Liver (tissue), 9 donors: ENCODE results near the gene WFDC2. TPM values are rescaled to one million over a fixed set of nuclear protein-coding genes. Genes with fewer than 3 reads are reported as not detected.

Experiments used
- DNase-seq: peaks from one replicate; pipeline ENCODE4 v3.0.0-alpha.2; 2017; ENCODE audit warnings: low spot score
- H3K27ac ChIP-seq, 2 donors: one replicate each; pipeline ENCODE4 v1.7.0; 2013; ENCODE audit warnings: inconsistent platforms in 2 of 2, low read length in 2 of 2, control low read depth in 1 of 2, low read depth in 1 of 2, mild to moderate bottlenecking in 1 of 2
- H3K27me3 ChIP-seq, 4 donors: one replicate each; pipeline versions ENCODE4 v1.6.1 to v1.7.0; 2013; ENCODE audit warnings: low read length in 3 of 4, inconsistent platforms in 1 of 4, mild to moderate bottlenecking in 1 of 4, moderate library complexity in 1 of 4; ENCODE audit not compliant: control insufficient read depth in 4 of 4, insufficient read depth in 4 of 4
- H3K36me3 ChIP-seq, 4 donors: one replicate each; pipeline versions ENCODE4 v1.6.1 to v1.7.0; 2013; ENCODE audit warnings: low read length in 3 of 4, mild to moderate bottlenecking in 3 of 4, low read depth in 1 of 4, moderate library complexity in 1 of 4; ENCODE audit not compliant: control insufficient read depth in 4 of 4, insufficient read depth in 3 of 4
- H3K4me1 ChIP-seq, 4 donors: one replicate each; pipeline versions ENCODE4 v1.6.1 to v1.7.0; 2013; ENCODE audit warnings: low read length in 3 of 4, mild to moderate bottlenecking in 3 of 4, moderate library complexity in 1 of 4; ENCODE audit not compliant: control insufficient read depth in 4 of 4, insufficient read depth in 4 of 4
- H3K4me3 ChIP-seq, 3 donors: one replicate each; pipeline versions ENCODE4 v1.6.1 to v1.7.0; 2013; ENCODE audit warnings: low read length in 3 of 3, control low read depth in 1 of 3, low read depth in 1 of 3, mild to moderate bottlenecking in 1 of 3
- H3K9ac ChIP-seq, 2 donors: one replicate each; pipeline ENCODE4 v1.7.0; 2013; ENCODE audit warnings: low read length in 2 of 2, mild to moderate bottlenecking in 2 of 2, moderate library complexity in 2 of 2, control low read depth in 1 of 2, low read depth in 1 of 2
- H3K9me3 ChIP-seq, 4 donors: one replicate each; pipeline versions ENCODE4 v1.6.1 to v1.7.0; 2013; ENCODE audit warnings: low read length in 3 of 4; ENCODE audit not compliant: control insufficient read depth in 4 of 4
- ATF3 ChIP-seq: IDR thresholded peaks from 2 replicates; pipeline ENCODE4 v1.6.1; 2016; ENCODE audit warnings: antibody characterized with exemption
- CTCF ChIP-seq: fragments of 150-350 bp; IDR thresholded peaks from 2 replicates; pipeline ENCODE4 v1.5.1; 2017; ENCODE audit warnings: improper control_type of control experiment, low read depth, low read length; ENCODE audit not compliant: missing input control
- FOXA1 ChIP-seq: IDR thresholded peaks from 2 replicates; pipeline ENCODE4 v1.6.1; 2016; ENCODE audit warnings: antibody characterized with exemption
- FOXA2 ChIP-seq: IDR thresholded peaks from 2 replicates; pipeline ENCODE4 v1.6.1; 2016; ENCODE audit warnings: antibody characterized with exemption
- GABPA ChIP-seq, 2 donors: IDR thresholded peaks in 1 of 2; conservative IDR thresholded peaks in 1 of 2; 2 replicates each; pipeline ENCODE4 v1.6.1; 2016; ENCODE audit warnings: antibody characterized with exemption in 2 of 2, mild to moderate bottlenecking in 1 of 2, moderate library complexity in 1 of 2
- HNF4A ChIP-seq, 2 donors: conservative IDR thresholded peaks; 2 replicates each; pipeline ENCODE4 v1.6.1; 2016; ENCODE audit warnings: antibody characterized with exemption in 2 of 2, mild to moderate bottlenecking in 2 of 2
- HNF4G ChIP-seq: IDR thresholded peaks from 2 replicates; pipeline ENCODE4 v1.6.1; 2016; ENCODE audit warnings: antibody characterized with exemption
- JUND ChIP-seq, 2 donors: IDR thresholded peaks; 2 replicates each; pipeline ENCODE4 v1.6.1; 2016; ENCODE audit warnings: antibody characterized with exemption in 2 of 2
- MAX ChIP-seq: IDR thresholded peaks from 2 replicates; pipeline ENCODE4 v1.6.1; 2016; ENCODE audit warnings: antibody characterized with exemption
- NR2F2 ChIP-seq: IDR thresholded peaks from 2 replicates; pipeline ENCODE4 v1.6.1; 2016; ENCODE audit warnings: antibody characterized with exemption
- RAD21 ChIP-seq, 2 donors: IDR thresholded peaks; 2 replicates each; pipeline ENCODE4 v1.6.1; 2016; ENCODE audit warnings: antibody characterized with exemption in 2 of 2, mild to moderate bottlenecking in 2 of 2
- RXRA ChIP-seq, 2 donors: IDR thresholded peaks; 2 replicates each; pipeline ENCODE4 v1.6.1; 2017 to 2018; ENCODE audit warnings: antibody characterized with exemption in 2 of 2, mild to moderate bottlenecking in 1 of 2
- SP1 ChIP-seq: IDR thresholded peaks from 2 replicates; pipeline ENCODE4 v1.6.1; 2018; ENCODE audit warnings: antibody characterized with exemption, mild to moderate bottlenecking
- TAF1 ChIP-seq: conservative IDR thresholded peaks from 2 replicates; pipeline ENCODE4 v1.6.1; 2016; ENCODE audit warnings: antibody characterized with exemption, mild to moderate bottlenecking
- YY1 ChIP-seq: IDR thresholded peaks from 2 replicates; pipeline ENCODE4 v1.6.1; 2016; ENCODE audit warnings: antibody characterized with exemption, mild to moderate bottlenecking
- WGBS: extraction: QIAGEN DNeasy Blood & Tissue Kit; methylation state at CpG from one replicate; pipeline ENCODE4 v1.1.7; 2013; 5-methylcytosine and 5-hydroxymethylcytosine counted together
- polyA plus RNA-seq, 2 donors: library from polyadenylated mRNA; stranded (reverse) in 1 of 2; unstranded in 1 of 2; fragments of 200-250 nt in 1 of 2; fragments of >200 nt in 1 of 2; fragmentation: Nextera tagmentation in 1 of 2; extraction: Ambion mirVana in 1 of 2; gene quantifications; one replicate each; pipeline versions ENCODE4 v1.2.1 to v1.2.3, GENCODE V29; 2013 to 2015
- total RNA-seq, 2 donors: library from RNA; depleted of rRNA; stranded (reverse); fragments of >200 nt; gene quantifications; one replicate each; pipeline ENCODE4 v1.2.3, GENCODE V29; 2014
- TF ChIP-seq, protein P1 (sequence below): IDR thresholded peaks from 2 replicates; pipeline ENCODE4 v1.6.1; 2016; ENCODE audit warnings: antibody characterized with exemption
- TF ChIP-seq, protein P2 (sequence below): IDR thresholded peaks from 2 replicates; pipeline ENCODE4 v1.6.1; 2016; ENCODE audit warnings: antibody characterized with exemption, mild to moderate bottlenecking
- donor health status: healthy.
- donor health status: healthy.
- donor health status: healthy.
- donor health status: healthy.
- donor health status: healthy.

WFDC2 gene
- total and polyA plus RNA-seq, 4 donors: 1.3 to 1.8 TPM; not detected in 2

GRCh38 chr20:45489083-45489531 lies 19.6 kb downstream of the WFDC2 start:
- Histone ChIP-seq H3K27me3 (no peaks in the 10 kb centered on the region), H3K36me3 (no peaks in the 10 kb centered on the region), H3K4me3 (no peak overlapping the region), H3K9ac (no peak overlapping the region), H3K4me1 (no peaks in the 10 kb centered on the region), H3K27ac (no peak overlapping the region), H3K9me3 (no peaks in the 10 kb centered on the region)
- TF ChIP-seq CTCF (no peak), ATF3 (no peak), YY1 (no peak), NR2F2 (no peak), TAF1 (no peak), JUND (IDR thresholded peaks at IDR 0.05) (no peak), FOXA1 (no peak), MAX (no peak), RAD21 (IDR thresholded peaks at IDR 0.05) (no peak), GABPA (IDR thresholded peaks at IDR 0.05 in 1 of 2, conservative IDR thresholded peaks at IDR 0.05 in 1 of 2) (no peak)
- TF ChIP-seq, protein P1, sequence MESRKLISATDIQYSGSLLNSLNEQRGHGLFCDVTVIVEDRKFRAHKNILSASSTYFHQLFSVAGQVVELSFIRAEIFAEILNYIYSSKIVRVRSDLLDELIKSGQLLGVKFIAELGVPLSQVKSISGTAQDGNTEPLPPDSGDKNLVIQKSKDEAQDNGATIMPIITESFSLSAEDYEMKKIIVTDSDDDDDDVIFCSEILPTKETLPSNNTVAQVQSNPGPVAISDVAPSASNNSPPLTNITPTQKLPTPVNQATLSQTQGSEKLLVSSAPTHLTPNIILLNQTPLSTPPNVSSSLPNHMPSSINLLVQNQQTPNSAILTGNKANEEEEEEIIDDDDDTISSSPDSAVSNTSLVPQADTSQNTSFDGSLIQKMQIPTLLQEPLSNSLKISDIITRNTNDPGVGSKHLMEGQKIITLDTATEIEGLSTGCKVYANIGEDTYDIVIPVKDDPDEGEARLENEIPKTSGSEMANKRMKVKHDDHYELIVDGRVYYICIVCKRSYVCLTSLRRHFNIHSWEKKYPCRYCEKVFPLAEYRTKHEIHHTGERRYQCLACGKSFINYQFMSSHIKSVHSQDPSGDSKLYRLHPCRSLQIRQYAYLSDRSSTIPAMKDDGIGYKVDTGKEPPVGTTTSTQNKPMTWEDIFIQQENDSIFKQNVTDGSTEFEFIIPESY: no peak
- WGBS: 76% methylated on average over 1 of the region's 1 CpG
- no peak for DNase-seq

GRCh38 chr20:45495501-45495941 lies 26.0 kb downstream of the WFDC2 start:
- TF ChIP-seq YY1 (no peak), HNF4G (no peak)

GRCh38 chr20:45496166-45496565 lies 26.6 kb downstream of the WFDC2 start:
- Histone ChIP-seq H3K4me1 (peaks cover 0 to 3% (median 0%) of the 10 kb centered on the region in 4 donors), H3K27ac (no peak overlapping the region), H3K36me3 (no peaks in the 10 kb centered on the region), H3K4me3 (no peak overlapping the region), H3K9ac (no peak overlapping the region), H3K9me3 (no peaks in the 10 kb centered on the region), H3K27me3 (no peaks in the 10 kb centered on the region)
- 70% methylated on average over 3 of the region's 3 CpGs for WGBS
- DNase-seq: no peak
- TF ChIP-seq, protein P2, sequence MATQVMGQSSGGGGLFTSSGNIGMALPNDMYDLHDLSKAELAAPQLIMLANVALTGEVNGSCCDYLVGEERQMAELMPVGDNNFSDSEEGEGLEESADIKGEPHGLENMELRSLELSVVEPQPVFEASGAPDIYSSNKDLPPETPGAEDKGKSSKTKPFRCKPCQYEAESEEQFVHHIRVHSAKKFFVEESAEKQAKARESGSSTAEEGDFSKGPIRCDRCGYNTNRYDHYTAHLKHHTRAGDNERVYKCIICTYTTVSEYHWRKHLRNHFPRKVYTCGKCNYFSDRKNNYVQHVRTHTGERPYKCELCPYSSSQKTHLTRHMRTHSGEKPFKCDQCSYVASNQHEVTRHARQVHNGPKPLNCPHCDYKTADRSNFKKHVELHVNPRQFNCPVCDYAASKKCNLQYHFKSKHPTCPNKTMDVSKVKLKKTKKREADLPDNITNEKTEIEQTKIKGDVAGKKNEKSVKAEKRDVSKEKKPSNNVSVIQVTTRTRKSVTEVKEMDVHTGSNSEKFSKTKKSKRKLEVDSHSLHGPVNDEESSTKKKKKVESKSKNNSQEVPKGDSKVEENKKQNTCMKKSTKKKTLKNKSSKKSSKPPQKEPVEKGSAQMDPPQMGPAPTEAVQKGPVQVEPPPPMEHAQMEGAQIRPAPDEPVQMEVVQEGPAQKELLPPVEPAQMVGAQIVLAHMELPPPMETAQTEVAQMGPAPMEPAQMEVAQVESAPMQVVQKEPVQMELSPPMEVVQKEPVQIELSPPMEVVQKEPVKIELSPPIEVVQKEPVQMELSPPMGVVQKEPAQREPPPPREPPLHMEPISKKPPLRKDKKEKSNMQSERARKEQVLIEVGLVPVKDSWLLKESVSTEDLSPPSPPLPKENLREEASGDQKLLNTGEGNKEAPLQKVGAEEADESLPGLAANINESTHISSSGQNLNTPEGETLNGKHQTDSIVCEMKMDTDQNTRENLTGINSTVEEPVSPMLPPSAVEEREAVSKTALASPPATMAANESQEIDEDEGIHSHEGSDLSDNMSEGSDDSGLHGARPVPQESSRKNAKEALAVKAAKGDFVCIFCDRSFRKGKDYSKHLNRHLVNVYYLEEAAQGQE: no peak
- TF ChIP-seq TAF1 (no peak), HNF4G (no peak), RXRA (IDR thresholded peaks at IDR 0.05) (no peak), HNF4A (conservative IDR thresholded peaks at IDR 0.05) (no peak), CTCF (no peak), FOXA2 (no peak), JUND (IDR thresholded peaks at IDR 0.05) (no peak), MAX (no peak), RAD21 (IDR thresholded peaks at IDR 0.05) (no peak), SP1 (no peak), GABPA (IDR thresholded peaks at IDR 0.05 in 1 of 2, conservative IDR thresholded peaks at IDR 0.05 in 1 of 2) (no peak)

More at GRCh38 chr20:45495501-45495941, 26.0 kb downstream of the WFDC2 start:
- no peak overlapping the region for H3K27ac ChIP-seq
- H3K27me3 ChIP-seq: no peaks in the 10 kb centered on the region
- H3K9me3 ChIP-seq: no peaks in the 10 kb centered on the region
- H3K9ac ChIP-seq: no peak overlapping the region
- 72% methylated on average over 1 of the region's 1 CpG for WGBS
- H3K36me3 ChIP-seq: no peaks in the 10 kb centered on the region
- DNase-seq: no peak
- no peak overlapping the region for H3K4me3 ChIP-seq
- H3K4me1 ChIP-seq: peaks cover 0 to 3% (median 0%) of the 10 kb centered on the region in 4 donors
